K562 (cell line): ENCODE results near the gene KARS1. TPM values are rescaled to one million over a fixed set of nuclear protein-coding genes. Genes with fewer than 3 reads are reported as not detected.
A peak's percentile ranks its signal among the peaks of the same experiment; 100 is the strongest.

Source experiments
- DIDO1 ChIP-seq: fragments of 450-650 bp; IDR thresholded peaks from 2 replicates; pipeline ENCODE4 v1.6.1; 2016; ENCODE audit warnings: low read depth, missing biosample characterization, missing genetic modification characterization
- ETV1 ChIP-seq: fragments of 450-650 bp; conservative IDR thresholded peaks from 2 replicates; pipeline ENCODE4 v1.6.1; 2016; ENCODE audit warnings: missing genetic modification characterization, control low read depth, low read depth, missing compliant biosample characterization
- KAT8 ChIP-seq: fragments of 450-650 bp; IDR thresholded peaks from 2 replicates; pipeline ENCODE4 v1.6.1; 2016; ENCODE audit warnings: low read depth, mild to moderate bottlenecking
- MED1 ChIP-seq: sonication (generic); formaldehyde crosslinking; IDR thresholded peaks from 2 replicates; pipeline ENCODE4 v1.8.1; 2023; ENCODE audit warnings: missing genetic modification reagents, borderline replicate concordance
- PRMT5 ChIP-seq: sonication (generic); formaldehyde crosslinking; IDR thresholded peaks from 2 replicates; pipeline ENCODE4 v1.5.0; 2020; ENCODE audit warnings: missing genetic modification reagents
- TBL1XR1 ChIP-seq, 2 experiments: IDR thresholded peaks; 2 replicates each; pipeline ENCODE4 v1.6.1; 2012; ENCODE audit warnings: improper control_type of control experiment in 2 of 2, low read length in 2 of 2, mild to moderate bottlenecking in 1 of 2
- TBP ChIP-seq: optimal IDR thresholded peaks from 2 replicates; pipeline ENCODE3; 2011; ENCODE audit warnings: low read depth, low read length, improper control_type of control experiment
- polyA plus RNA-seq, 8 experiments: library from polyadenylated mRNA; depleted of rRNA in 4 of 8; stranded (reverse) in 5 of 8; unstranded in 3 of 8; fragments of >200 nt; fragmentation: Nextera tagmentation in 2 of 8; fragmentation: Illumina TruSeq in 1 of 8; extraction: Ambion mirVana in 2 of 8; extraction: Trizol in 1 of 8; gene quantifications; 2 replicates each; pipeline versions ENCODE4 v1.2.1 to v1.2.3, GENCODE V29; 2011 to 2014; ENCODE audit warnings: inconsistent platforms in 1 of 8, missing spikeins in 1 of 8
- total RNA-seq, 7 experiments: library from RNA; depleted of rRNA in 6 of 7; stranded (reverse); fragments of >200 nt in 6 of 7; fragmentation: Illumina TruSeq in 2 of 7; extraction: Trizol in 2 of 7; gene quantifications; 2 replicates each; pipeline versions ENCODE4 v1.2.1 to v1.2.3, GENCODE V29; 2011 to 2021; ENCODE audit warnings: low replicate concordance in 1 of 7
- TF ChIP-seq, protein P1 (sequence below): sonication (generic); formaldehyde crosslinking; IDR thresholded peaks from 2 replicates; pipeline ENCODE4 v1.8.0; 2023; ENCODE audit warnings: mild to moderate bottlenecking, missing genetic modification reagents
- TF ChIP-seq, protein P2 (sequence below): fragments of 150-350 bp; IDR thresholded peaks from 2 replicates; pipeline ENCODE4 v1.6.1; 2014; ENCODE audit warnings: low read depth, mild to moderate bottlenecking, low read length, borderline replicate concordance
- TF ChIP-seq, protein P3 (sequence below): fragments of 450-650 bp; IDR thresholded peaks from one replicate; pipeline ENCODE4 v1.6.1; 2018; ENCODE audit warnings: mild to moderate bottlenecking, moderate library complexity; ENCODE audit not compliant: partially characterized antibody
- TF ChIP-seq, protein P4 (sequence below): fragments of 450-650 bp; IDR thresholded peaks from 2 replicates; pipeline ENCODE4 v1.6.1; 2016; ENCODE audit warnings: low read depth

KARS1 gene
- total and polyA plus RNA-seq, 9 of the 15 experiments (the other 6 are each of a cell fraction or from before 2014, with no cell fraction given) = 223 to 386 (median 304) TPM

DNA sequence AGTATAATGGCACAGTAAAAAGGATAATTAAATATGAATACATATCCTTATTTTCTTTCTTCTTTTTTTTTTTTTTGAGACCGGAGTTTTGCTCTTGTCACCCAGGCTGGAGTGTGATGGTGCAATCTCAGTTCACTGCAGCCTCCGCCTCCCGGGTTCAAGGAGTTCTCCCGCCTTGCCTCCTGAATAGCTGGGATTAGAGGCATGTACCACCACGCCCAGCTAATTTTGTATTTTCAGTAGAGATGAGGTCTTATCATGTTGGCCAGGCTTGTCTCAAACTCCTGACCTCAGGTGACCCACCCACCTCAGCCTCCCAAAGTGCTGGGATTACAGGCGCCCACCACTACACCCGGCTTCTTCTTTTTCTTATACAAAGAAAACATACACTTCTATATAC is 69.3 kb downstream of the KARS1 start (continued):
- TF ChIP-seq, protein P1, sequence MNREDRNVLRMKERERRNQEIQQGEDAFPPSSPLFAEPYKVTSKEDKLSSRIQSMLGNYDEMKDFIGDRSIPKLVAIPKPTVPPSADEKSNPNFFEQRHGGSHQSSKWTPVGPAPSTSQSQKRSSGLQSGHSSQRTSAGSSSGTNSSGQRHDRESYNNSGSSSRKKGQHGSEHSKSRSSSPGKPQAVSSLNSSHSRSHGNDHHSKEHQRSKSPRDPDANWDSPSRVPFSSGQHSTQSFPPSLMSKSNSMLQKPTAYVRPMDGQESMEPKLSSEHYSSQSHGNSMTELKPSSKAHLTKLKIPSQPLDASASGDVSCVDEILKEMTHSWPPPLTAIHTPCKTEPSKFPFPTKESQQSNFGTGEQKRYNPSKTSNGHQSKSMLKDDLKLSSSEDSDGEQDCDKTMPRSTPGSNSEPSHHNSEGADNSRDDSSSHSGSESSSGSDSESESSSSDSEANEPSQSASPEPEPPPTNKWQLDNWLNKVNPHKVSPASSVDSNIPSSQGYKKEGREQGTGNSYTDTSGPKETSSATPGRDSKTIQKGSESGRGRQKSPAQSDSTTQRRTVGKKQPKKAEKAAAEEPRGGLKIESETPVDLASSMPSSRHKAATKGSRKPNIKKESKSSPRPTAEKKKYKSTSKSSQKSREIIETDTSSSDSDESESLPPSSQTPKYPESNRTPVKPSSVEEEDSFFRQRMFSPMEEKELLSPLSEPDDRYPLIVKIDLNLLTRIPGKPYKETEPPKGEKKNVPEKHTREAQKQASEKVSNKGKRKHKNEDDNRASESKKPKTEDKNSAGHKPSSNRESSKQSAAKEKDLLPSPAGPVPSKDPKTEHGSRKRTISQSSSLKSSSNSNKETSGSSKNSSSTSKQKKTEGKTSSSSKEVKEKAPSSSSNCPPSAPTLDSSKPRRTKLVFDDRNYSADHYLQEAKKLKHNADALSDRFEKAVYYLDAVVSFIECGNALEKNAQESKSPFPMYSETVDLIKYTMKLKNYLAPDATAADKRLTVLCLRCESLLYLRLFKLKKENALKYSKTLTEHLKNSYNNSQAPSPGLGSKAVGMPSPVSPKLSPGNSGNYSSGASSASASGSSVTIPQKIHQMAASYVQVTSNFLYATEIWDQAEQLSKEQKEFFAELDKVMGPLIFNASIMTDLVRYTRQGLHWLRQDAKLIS (CRISPR knock-in tag) = no peak
- TF ChIP-seq ETV1 (tag) (no peak), DIDO1 (tag) (no peak), KAT8 (no peak), PRMT5 (CRISPR knock-in tag) (no peak), TBP (no peak), TBL1XR1 (IDR thresholded peaks at IDR 0.05; ENCODE audit: low read length in 2 of 2) (peak in 1 of 2 experiments; percentile 29; a peak in 1 of 4 replicates), MED1 (CRISPR knock-in tag) (no peak)
- TF ChIP-seq, protein P2, sequence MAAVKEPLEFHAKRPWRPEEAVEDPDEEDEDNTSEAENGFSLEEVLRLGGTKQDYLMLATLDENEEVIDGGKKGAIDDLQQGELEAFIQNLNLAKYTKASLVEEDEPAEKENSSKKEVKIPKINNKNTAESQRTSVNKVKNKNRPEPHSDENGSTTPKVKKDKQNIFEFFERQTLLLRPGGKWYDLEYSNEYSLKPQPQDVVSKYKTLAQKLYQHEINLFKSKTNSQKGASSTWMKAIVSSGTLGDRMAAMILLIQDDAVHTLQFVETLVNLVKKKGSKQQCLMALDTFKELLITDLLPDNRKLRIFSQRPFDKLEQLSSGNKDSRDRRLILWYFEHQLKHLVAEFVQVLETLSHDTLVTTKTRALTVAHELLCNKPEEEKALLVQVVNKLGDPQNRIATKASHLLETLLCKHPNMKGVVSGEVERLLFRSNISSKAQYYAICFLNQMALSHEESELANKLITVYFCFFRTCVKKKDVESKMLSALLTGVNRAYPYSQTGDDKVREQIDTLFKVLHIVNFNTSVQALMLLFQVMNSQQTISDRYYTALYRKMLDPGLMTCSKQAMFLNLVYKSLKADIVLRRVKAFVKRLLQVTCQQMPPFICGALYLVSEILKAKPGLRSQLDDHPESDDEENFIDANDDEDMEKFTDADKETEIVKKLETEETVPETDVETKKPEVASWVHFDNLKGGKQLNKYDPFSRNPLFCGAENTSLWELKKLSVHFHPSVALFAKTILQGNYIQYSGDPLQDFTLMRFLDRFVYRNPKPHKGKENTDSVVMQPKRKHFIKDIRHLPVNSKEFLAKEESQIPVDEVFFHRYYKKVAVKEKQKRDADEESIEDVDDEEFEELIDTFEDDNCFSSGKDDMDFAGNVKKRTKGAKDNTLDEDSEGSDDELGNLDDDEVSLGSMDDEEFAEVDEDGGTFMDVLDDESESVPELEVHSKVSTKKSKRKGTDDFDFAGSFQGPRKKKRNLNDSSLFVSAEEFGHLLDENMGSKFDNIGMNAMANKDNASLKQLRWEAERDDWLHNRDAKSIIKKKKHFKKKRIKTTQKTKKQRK = no peak
- TF ChIP-seq, protein P3, sequence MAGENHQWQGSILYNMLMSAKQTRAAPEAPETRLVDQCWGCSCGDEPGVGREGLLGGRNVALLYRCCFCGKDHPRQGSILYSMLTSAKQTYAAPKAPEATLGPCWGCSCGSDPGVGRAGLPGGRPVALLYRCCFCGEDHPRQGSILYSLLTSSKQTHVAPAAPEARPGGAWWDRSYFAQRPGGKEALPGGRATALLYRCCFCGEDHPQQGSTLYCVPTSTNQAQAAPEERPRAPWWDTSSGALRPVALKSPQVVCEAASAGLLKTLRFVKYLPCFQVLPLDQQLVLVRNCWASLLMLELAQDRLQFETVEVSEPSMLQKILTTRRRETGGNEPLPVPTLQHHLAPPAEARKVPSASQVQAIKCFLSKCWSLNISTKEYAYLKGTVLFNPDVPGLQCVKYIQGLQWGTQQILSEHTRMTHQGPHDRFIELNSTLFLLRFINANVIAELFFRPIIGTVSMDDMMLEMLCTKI = no peak
- TF ChIP-seq, protein P4, sequence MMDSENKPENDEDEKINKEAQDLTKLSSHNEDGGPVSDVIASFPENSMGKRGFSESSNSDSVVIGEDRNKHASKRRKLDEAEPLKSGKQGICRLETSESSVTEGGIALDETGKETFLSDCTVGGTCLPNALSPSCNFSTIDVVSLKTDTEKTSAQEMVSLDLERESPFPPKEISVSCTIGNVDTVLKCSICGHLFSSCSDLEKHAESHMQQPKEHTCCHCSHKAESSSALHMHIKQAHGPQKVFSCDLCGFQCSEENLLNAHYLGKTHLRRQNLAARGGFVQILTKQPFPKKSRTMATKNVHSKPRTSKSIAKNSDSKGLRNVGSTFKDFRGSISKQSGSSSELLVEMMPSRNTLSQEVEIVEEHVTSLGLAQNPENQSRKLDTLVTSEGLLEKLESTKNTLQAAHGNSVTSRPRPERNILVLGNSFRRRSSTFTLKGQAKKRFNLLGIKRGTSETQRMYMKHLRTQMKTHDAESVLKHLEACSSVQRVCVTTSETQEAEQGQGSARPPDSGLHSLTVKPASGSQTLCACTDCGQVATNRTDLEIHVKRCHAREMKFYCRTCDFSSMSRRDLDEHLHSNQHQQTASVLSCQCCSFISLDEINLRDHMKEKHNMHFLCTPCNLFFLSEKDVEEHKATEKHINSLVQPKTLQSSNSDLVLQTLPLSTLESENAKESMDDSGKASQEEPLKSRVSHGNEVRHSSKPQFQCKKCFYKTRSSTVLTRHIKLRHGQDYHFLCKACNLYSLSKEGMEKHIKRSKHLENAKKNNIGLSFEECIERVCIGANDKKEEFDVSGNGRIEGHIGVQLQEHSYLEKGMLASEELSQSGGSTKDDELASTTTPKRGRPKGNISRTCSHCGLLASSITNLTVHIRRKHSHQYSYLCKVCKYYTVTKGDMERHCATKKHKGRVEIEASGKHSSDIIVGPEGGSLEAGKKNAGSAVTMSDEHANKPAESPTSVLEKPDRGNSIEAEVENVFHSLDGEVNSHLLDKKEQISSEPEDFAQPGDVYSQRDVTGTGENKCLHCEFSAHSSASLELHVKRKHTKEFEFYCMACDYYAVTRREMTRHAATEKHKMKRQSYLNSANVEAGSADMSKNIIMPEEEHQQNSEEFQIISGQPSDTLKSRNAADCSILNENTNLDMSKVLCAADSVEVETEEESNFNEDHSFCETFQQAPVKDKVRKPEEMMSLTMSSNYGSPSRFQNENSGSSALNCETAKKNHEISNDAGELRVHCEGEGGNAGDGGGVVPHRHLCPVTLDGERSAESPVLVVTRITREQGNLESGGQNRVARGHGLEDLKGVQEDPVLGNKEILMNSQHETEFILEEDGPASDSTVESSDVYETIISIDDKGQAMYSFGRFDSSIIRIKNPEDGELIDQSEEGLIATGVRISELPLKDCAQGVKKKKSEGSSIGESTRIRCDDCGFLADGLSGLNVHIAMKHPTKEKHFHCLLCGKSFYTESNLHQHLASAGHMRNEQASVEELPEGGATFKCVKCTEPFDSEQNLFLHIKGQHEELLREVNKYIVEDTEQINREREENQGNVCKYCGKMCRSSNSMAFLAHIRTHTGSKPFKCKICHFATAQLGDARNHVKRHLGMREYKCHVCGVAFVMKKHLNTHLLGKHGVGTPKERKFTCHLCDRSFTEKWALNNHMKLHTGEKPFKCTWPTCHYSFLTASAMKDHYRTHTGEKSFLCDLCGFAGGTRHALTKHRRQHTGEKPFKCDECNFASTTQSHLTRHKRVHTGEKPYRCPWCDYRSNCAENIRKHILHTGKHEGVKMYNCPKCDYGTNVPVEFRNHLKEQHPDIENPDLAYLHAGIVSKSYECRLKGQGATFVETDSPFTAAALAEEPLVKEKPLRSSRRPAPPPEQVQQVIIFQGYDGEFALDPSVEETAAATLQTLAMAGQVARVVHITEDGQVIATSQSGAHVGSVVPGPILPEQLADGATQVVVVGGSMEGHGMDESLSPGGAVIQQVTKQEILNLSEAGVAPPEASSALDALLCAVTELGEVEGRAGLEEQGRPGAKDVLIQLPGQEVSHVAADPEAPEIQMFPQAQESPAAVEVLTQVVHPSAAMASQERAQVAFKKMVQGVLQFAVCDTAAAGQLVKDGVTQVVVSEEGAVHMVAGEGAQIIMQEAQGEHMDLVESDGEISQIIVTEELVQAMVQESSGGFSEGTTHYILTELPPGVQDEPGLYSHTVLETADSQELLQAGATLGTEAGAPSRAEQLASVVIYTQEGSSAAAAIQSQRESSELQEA = no peak
